ENCODE data around the gene DCBLD2. TPM values are rescaled to one million over a fixed set of nuclear protein-coding genes. Genes with fewer than 3 reads are reported as not detected.

The DCBLD2 gene
- total and polyA plus RNA-seq, 2 donors (not counting 3 experiments of a cell fraction or from before 2014, with no cell fraction given) = 28.7 to 77.3 TPM

DNA sequence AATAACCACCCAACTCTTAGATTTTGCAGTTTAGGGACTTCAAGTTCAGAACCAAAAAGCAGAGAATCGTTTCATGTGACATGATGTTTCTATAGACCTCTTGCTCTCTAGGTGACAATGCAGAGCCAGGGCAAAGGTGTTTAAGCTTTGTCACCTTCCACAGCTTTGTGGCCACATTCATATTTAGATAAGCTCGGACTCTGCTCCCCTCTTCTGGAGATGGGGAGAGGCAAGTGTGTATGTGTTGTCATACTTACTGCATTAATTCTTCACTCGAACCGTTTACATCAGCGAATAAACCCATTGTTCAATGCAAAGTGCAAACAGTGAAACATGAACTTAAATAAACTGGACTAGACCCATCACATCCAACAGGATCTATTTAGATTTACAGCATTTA is 105.2 kb downstream of the DCBLD2 start:
- no peak for FAIRE-seq
- no peaks in the 10 kb centered on the region for H3K79me2 ChIP-seq (ENCODE audit: control insufficient read depth, insufficient read depth, low read length)
- H3K4me2 ChIP-seq (ENCODE audit: insufficient read depth, low read length) = no peak overlapping the region
- dilution Hi-C loops (cut with MboI; ENCODE audit: extremely low pct_ligation_motif_present, low sequenced_read_pairs) = no loop called here
- no TSS peak for BruUV-seq (replicated peaks)
- POLR2A ChIA-PET = no interaction called here
- H3K9me3 ChIP-seq (replicated peaks; ENCODE audit: control insufficient read depth, insufficient read depth, low read length) = no peaks in the 10 kb centered on the region
- no peak overlapping the region for H2AFZ ChIP-seq (ENCODE audit: low read depth, low read length)
- intact Hi-C loops (cut with micrococcal nuclease) = no loop called here
- H3K27ac ChIP-seq (ENCODE audit: insufficient read depth, low read depth, low read length) = no peak overlapping the region
- no peaks in the 10 kb centered on the region for H3K9me1 ChIP-seq (replicated peaks; ENCODE audit: control insufficient read depth, extremely low read depth, insufficient read depth, low read length)
- TF ChIP-seq, protein P1, sequence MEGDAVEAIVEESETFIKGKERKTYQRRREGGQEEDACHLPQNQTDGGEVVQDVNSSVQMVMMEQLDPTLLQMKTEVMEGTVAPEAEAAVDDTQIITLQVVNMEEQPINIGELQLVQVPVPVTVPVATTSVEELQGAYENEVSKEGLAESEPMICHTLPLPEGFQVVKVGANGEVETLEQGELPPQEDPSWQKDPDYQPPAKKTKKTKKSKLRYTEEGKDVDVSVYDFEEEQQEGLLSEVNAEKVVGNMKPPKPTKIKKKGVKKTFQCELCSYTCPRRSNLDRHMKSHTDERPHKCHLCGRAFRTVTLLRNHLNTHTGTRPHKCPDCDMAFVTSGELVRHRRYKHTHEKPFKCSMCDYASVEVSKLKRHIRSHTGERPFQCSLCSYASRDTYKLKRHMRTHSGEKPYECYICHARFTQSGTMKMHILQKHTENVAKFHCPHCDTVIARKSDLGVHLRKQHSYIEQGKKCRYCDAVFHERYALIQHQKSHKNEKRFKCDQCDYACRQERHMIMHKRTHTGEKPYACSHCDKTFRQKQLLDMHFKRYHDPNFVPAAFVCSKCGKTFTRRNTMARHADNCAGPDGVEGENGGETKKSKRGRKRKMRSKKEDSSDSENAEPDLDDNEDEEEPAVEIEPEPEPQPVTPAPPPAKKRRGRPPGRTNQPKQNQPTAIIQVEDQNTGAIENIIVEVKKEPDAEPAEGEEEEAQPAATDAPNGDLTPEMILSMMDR (IDR thresholded peaks at IDR 0.05; ENCODE audit: extremely low read depth in 1 of 2, insufficient read depth in 1 of 2, low read depth in 1 of 2, low read length in 2 of 2) = no peak
- no peak for TF ChIP-seq FOS (IDR thresholded peaks at IDR 0.05; ENCODE audit: borderline replicate concordance, insufficient read depth, low read length)
- no peak for TF ChIP-seq POLR2AphosphoS5 (IDR thresholded peaks at IDR 0.05; ENCODE audit: insufficient read depth, low read depth, low read length)
- TF ChIP-seq EZH2 (IDR thresholded peaks at IDR 0.05; ENCODE audit: borderline replicate concordance, low read depth, low read length, severe bottlenecking) = no peak
- TF ChIP-seq, protein P2, sequence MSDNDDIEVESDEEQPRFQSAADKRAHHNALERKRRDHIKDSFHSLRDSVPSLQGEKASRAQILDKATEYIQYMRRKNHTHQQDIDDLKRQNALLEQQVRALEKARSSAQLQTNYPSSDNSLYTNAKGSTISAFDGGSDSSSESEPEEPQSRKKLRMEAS (IDR thresholded peaks at IDR 0.05; ENCODE audit: insufficient read depth, insufficient read length) = no peak
- TF ChIP-seq GATA2 (IDR thresholded peaks at IDR 0.05; ENCODE audit: insufficient read depth, insufficient read length, low read depth, low read length) = no peak
- TF ChIP-seq JUN (IDR thresholded peaks at IDR 0.05; ENCODE audit: borderline replicate concordance, insufficient read depth, insufficient read length, low read depth) = no peak
- TF ChIP-seq POLR2A (IDR thresholded peaks at IDR 0.05; ENCODE audit: low read depth, low read length) = no peak
- TF ChIP-seq MYC (IDR thresholded peaks at IDR 0.05; ENCODE audit: low read depth, low read length) = no peak
- no peaks in the 10 kb centered on the region for H4K20me1 ChIP-seq (replicated peaks; ENCODE audit: control insufficient read depth, extremely low read depth, insufficient read depth, low read length)
- no peaks in the 10 kb centered on the region for H3K27me3 ChIP-seq (ENCODE audit: control insufficient read depth in 2 of 2, insufficient read depth in 2 of 2, low read length in 2 of 2)
- no peak overlapping the region for H3K4me3 ChIP-seq (replicated peaks in 1 of 3; ENCODE audit: insufficient read depth in 1 of 3, low read depth in 1 of 3, low read length in 3 of 3)
- H3K9ac ChIP-seq (replicated peaks; ENCODE audit: extremely low read depth, insufficient read depth, low read length) = no peak overlapping the region
- no peak for DNase-seq (ENCODE audit: low read depth, low spot score)
- CTCF ChIA-PET = interaction anchor here (1.1 to 7.2 kb wide), 2 partner anchors 194 to 199 kb away, joined by 3 to 63 read pairs; no protein-coding TSS in a partner anchor
- peaks cover 8% of the 10 kb centered on the region for H3K4me1 ChIP-seq (ENCODE audit: control insufficient read depth, extremely low read depth, insufficient read depth, low read length)
- peaks cover 6 to 16% of the 10 kb centered on the region in 2 experiments for H3K36me3 ChIP-seq (ENCODE audit: control insufficient read depth in 2 of 2, extremely low read depth in 1 of 2, insufficient read depth in 2 of 2, low read length in 2 of 2)
